ENCODE measurements around the gene FOXP3.

The FOXP3 gene

DNA sequence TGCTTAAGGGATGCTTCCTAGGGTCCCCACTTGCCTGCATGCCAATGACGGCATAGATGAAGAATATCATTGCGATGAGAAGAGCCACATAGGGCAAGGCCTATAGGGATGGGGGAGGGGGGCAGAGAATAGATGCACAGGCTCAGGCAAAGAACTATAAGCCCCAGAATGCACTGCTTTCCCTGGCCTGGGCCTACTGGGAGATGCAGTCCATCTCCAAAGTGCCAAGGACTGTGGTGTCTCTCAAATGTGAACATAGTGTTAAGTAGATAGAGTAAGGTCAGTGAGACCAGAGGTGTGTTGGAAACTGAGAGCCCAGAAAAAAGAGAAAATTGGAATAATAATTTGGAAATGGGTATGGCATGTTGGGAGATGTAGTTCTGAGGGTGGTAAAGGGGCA is 52.3 kb downstream of the FOXP3 start:
- no peak for DNase-seq

DNA sequence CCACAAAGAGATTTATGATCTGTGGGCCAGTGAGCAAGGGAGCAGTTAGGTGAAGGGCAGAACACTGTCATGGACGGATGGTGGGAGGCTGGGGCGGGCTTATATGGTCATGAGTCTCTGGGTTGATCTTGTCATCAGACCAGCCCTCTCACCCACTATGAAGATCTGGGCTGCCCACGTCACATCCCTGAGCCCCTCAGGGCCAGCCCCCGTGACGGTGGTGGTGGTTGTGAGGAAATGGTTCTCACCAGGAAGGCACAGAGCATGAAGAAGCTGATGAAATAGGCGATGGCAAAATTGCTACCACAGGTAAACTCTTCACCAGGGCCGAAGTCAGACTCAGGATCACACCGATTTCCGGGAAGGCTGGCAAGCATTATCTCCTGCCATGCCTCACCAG is 53.4 kb downstream of the FOXP3 start:
- no peak for DNase-seq

- no peak for DNase-seq
Observed at GRCh38 chrX:49210406-49210805, 54.1 kb downstream of the FOXP3 start.

DNA sequence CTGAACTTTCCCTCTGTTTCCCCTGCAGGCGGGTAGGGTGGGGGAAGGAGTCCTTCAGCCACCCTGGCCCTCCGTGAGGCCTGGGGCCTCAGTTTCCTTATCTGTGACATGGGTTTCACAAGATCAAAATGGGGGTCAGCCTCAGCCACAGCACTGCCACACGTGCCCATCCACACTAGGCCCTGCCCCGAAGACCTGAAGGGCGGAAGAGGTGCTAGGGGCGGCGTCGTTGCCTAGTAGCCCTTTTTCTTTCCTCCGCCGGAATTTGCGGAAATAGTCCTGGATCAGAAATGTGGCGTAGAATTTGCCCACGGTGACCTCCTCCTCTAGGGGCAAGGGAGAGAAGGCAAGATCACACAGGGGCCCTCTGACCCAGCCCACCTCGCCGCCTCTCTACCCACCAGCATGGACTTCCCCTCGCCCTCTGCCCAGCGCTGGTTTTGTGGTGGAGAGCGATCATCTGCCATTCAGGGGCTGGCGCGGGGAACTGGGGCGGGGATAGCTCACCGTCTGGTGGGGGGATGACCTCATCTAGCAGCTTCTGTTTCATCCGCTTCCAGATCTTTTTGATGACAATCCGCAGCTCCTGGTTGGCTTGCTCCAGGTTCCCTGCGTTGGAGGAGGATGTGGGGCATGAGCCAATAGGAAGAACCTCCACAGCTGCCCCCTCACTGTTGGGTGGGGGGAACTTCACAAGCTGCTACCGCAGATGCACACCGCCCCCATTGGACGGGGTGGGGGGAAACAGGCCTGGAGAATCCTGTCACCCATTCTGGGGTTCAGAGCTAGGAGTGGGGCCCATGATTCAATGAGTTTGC is 54.9 kb downstream of the FOXP3 start:
- no peak for DNase-seq

DNA sequence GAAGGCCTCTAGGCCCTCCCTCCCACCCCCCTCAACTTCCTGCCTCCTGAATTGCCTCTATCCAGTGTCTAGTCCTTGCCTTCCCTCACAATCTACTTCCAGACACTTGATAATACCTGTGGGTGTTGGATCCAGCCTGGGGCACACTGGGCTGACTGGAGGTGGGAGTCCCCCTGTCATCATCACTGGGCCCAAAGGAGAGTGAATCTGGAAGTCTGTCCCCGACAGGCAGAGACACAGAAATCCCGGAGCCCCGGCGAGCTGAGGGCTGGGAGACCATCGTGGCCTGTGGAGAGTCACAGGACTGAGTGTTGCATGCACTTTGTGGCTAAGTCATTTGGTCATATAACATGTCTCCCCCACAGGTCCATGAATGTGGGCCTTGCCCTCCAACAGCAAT is 56.1 kb downstream of the FOXP3 start:
- DNase-seq, result no peak

GRCh38 chrX:49206543-49206942 is 58.0 kb downstream of the FOXP3 start:
- DNase-seq, result no peak

DNA sequence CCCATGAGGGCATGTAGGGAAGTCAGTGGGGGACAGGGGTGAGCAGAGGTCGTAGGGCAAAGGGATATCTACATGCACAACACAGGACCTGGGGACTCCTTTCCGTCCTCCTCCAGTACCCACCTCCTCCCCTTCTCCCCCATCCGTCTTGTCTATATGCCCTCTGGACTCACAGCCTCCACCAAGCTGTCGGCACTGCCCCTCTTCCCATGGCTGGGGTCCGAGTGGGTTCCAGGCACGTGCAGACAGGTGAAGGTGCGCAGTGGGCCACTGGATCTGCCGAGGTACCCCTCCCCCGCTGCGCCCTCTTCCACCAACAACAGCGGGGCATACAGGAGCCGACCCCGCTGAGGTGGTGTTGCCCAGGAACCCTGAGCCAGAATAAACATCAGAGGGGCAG is 59.1 kb downstream of the FOXP3 start:
- no peak for DNase-seq

DNA sequence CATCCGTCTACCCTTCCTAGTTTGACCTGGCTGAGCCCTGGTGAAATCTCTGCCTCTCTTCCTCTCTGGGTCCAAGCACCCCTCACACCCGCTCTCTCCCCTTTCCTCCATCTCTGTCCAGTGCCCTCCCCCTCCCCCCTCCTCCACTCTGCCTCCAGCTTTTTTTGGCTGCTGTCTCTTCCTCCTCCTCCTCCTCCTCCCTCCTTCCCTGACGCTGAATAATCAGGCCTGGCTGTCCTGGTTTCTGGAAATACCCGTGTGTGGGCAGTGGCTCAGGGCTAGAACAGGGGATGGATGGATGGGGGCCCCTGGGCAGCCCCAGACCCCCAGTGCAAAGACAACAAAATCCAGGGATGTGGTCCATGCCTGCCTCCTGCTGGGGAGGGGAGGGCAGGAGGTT is 59.8 kb downstream of the FOXP3 start:
- DNase-seq, result no peak

GRCh38 chrX:49204017-49204416 is 60.5 kb downstream of the FOXP3 start:
- DNase-seq, result no peak

- DNase-seq, result no peak
Observed at GRCh38 chrX:49203536-49203935, 61.0 kb downstream of the FOXP3 start.

- no peak for DNase-seq
Observed at GRCh38 chrX:49202022-49202421, 62.5 kb downstream of the FOXP3 start.
